ENCODE results near the gene CDKL5. TPM values are rescaled to one million over a fixed set of nuclear protein-coding genes. Genes with fewer than 3 reads are reported as not detected.
A peak's percentile ranks its signal among the peaks of the same experiment; 100 is the strongest.

The CDKL5 gene
- total RNA-seq, 1 donor: 6.5 TPM

GRCh38 chrX:18701621-18702361, 276.4 kb downstream of the CDKL5 start:
- peak; percentile 17 for DNase-seq (ENCODE audit: low read depth)
- TF ChIP-seq, protein P1, sequence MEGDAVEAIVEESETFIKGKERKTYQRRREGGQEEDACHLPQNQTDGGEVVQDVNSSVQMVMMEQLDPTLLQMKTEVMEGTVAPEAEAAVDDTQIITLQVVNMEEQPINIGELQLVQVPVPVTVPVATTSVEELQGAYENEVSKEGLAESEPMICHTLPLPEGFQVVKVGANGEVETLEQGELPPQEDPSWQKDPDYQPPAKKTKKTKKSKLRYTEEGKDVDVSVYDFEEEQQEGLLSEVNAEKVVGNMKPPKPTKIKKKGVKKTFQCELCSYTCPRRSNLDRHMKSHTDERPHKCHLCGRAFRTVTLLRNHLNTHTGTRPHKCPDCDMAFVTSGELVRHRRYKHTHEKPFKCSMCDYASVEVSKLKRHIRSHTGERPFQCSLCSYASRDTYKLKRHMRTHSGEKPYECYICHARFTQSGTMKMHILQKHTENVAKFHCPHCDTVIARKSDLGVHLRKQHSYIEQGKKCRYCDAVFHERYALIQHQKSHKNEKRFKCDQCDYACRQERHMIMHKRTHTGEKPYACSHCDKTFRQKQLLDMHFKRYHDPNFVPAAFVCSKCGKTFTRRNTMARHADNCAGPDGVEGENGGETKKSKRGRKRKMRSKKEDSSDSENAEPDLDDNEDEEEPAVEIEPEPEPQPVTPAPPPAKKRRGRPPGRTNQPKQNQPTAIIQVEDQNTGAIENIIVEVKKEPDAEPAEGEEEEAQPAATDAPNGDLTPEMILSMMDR (IDR thresholded peaks at IDR 0.05; ENCODE audit: insufficient read depth, low read depth, low read length): no peak
- no peak overlapping the region for H3K4me3 ChIP-seq (ENCODE audit: low read depth, low read length)

GRCh38 chrX:18702362-18703195, 277.2 kb downstream of the CDKL5 start:
- no peak overlapping the region for H3K4me3 ChIP-seq (ENCODE audit: low read depth, low read length)
- TF ChIP-seq, protein P1 (IDR thresholded peaks at IDR 0.05; ENCODE audit: insufficient read depth, low read depth, low read length): no peak

More at GRCh38 chrX:18702362-18703195, 277.2 kb downstream of the CDKL5 start:
- peak; percentile 80 for DNase-seq (ENCODE audit: low read depth)

Small RNA genes within 50 kb of the gene (small RNA-seq; reads per million reads assigned to genes)
- gene RF00019: not detected

Other genes starting within 250 kb of the CDKL5 start
- not detected in 2 replicates for gene BEND2, start 204.7 kb upstream of the CDKL5 start, total RNA-seq
- 0.32 and 1.7 TPM in 2 replicates for gene SCML2, start 70.9 kb upstream of the CDKL5 start, total RNA-seq
- not detected in 2 replicates for gene RS1, start 246.5 kb downstream of the CDKL5 start, total RNA-seq